GM12801 (cell line): Measurements from ENCODE around the gene LRRC32.

Experiments
- TF ChIP-seq, protein P1 (sequence below): IDR thresholded peaks from one replicate; pipeline ENCODE4 v1.5.1; 2011; ENCODE audit warnings: control low read depth; ENCODE audit not compliant: insufficient read length; ENCODE audit errors: extremely low read depth

The LRRC32 gene

DNA sequence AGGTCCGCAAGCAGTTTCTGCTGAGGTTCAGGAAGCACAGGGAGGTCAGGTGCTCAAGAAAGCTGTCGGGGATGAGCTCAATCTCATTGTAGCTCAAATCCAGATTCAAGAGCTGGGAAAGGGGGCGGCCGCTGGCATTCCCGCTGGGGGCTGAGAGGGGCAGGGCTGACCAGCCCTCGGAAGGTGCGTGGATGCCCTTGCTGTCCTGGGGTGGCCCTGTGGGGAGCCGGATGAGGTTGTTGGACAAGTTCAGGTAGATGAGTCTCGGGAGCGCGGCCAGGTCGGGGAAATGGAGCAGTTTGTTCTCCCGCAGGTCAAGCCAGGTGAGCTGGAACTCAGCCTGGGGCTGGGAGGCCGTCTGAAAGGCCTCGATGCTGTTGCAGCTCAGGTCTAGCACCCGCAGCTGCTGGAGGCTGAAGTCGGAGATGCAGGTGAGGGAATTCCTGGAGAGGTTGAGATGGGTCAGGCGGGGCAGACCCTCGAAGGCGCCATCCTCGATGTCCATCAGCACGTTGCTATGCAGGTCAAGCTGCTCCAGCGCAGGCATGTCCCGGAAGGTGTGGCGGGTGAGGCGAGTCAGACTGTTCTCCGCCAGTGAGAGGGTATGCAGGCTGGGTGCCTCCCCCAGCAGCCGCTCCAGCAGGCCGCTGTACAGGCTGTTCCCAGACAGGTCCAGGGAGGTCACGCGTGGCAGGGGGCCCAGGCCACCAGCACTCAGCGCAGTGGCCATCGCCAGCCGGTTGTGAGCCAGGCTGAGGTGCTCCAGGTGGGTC is 9.8 kb downstream of the LRRC32 start:
- TF ChIP-seq, protein P1, sequence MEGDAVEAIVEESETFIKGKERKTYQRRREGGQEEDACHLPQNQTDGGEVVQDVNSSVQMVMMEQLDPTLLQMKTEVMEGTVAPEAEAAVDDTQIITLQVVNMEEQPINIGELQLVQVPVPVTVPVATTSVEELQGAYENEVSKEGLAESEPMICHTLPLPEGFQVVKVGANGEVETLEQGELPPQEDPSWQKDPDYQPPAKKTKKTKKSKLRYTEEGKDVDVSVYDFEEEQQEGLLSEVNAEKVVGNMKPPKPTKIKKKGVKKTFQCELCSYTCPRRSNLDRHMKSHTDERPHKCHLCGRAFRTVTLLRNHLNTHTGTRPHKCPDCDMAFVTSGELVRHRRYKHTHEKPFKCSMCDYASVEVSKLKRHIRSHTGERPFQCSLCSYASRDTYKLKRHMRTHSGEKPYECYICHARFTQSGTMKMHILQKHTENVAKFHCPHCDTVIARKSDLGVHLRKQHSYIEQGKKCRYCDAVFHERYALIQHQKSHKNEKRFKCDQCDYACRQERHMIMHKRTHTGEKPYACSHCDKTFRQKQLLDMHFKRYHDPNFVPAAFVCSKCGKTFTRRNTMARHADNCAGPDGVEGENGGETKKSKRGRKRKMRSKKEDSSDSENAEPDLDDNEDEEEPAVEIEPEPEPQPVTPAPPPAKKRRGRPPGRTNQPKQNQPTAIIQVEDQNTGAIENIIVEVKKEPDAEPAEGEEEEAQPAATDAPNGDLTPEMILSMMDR: no peak

DNA sequence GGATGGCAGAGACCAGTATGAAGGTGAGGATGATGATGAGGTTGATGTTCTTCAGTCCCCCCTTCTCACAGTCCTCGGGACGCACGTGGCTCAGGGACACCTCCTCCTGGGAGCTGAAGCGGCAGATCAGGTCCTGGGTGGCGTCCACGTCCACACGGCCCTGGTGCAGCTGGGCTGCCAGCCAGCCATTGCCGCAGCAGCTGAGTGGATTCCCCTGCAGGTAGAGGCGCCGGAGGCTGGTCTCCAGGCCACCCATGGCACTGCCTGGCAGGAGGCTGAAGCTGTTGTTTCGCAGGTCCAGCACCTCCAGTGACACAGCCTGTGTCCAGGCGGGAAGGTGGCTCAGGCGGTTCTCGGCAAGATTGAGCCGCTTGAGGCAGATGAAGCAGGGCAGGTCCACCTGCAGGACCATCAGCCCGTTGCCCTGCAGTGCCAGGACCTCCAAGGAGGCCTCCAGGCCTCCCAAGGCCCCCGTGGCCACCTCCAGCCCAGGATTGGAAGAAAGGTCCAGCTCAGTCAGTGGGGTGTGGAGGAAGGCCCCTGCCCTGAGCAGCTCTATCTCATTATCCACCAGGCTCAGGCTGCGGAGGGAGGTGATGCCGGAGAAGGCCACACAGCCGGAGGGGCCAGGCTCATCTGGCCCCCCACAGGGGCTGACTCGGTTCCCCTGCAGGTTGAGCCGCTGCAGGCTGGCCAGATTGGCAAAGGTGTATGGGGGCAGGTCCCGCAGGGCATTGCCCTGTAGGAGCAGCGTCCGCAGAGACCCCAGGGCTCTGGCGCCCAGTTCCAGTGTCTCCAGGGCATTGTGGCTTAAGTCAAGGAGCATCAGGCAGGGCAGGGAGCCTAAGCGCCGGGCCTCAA is 10.6 kb downstream of the LRRC32 start:
- TF ChIP-seq, protein P1: no peak

DNA sequence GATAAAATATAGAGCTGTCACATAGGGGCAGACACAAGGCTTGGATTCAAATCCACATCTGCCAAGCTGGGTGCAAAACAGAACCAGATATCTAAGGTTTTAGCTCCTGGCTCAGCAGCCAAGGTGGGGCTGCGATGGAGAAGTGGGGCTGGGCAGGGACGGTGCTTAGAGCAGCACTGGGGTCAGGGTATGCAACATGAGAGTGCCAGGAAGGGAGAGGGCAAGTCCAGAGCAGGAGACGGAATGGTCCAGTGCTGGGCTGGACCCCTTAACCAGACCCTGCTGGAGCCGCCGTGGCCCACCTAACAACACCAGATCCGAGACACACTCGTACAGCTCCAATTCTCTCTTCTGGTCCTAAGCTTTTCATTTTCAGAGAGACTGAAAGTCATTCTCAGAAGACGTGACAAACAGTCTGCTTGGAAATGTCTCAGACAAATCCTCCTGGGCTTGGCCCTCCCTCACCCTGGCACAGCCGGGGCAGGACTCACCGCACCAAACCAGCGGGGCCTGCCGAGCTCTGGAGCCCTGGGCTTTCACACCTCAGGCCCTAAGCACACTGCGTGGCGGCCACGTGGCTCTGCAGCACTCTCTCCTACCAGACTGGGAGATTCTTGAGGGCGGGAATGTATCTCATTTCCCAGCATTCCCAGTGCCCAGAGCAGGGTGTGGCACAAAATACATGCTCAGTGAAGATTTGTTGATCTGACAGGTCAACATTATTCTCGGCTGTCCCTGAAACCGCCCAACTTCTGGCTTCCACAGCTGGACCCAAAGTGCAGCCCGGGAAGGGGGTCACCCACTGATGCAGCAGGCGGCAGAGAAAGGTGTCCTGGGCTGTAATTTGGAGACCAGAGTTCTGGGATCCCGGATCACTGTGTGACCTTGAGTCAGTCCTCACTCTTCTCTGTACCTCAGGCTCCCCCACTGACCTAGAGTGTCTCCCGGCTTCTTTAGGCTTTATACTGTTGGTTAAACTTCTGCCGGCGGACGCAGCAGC is 11.6 kb downstream of the LRRC32 start:
- TF ChIP-seq, protein P1: no peak

DNA sequence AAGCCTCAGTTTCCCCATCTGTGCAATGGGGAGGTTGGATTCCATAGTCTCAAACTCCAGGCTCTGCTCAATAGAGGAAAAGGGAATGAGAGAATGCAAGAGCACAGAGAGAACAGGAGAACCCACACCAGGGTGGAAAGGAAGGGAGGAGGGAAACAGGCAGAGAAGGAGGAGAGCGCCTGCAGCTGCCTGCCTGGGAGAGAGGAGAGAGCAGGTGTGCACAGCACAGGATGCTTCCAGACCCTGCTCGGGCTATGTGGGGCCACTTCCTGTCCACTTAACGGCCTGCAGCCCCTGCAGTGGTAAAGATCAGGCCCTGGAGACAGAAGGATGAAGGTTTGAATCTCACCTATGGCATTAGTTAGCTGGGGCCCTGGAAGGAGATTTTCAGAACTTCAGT is 12.3 kb downstream of the LRRC32 start:
- TF ChIP-seq, protein P1: no peak

DNA sequence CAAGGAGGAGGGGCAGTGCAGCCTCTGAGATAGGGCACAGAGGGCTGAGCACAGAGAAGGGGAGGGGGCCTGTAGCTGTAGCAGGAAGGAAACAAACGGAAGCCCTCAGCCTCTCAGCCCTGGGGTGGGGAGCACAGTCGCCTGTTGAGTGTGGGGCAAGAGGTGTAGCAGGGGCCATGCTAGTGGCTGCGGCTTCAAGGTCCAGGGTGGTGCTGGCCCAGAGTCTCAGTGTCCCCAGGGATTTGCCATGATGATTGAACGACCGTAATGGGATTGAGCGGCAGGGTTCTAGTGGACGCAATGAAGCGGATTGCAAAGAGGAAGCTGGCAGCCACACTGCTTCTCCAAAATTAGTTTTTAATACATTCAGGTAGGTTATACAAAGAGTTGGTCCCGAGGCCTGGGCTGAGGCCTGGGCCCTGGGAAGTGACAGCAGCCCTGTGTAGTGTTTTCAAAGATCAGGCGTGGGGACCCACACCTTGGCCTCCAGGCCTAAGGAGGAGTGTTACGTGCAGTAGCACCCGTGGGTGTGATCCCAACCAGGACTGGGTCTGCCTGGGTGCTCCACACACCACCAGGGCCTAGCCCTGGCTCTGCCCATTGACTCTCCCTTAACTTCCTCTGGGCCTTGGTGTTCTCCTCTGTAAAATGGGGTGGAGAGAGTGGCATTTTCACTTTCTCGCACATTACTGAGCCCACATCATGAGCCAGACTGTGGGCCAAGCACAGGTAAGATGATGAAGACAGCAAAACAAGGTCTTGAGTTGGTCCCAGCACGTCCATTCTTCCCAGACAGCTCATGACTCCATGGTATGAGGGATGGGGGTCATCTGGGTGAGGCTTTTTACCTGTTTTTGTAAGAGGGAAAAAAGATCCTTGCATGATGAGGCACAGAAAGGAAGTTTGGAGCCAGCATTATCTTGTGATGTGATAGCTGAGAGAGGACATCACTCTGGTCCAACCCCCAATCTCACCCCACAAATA is 13.1 kb downstream of the LRRC32 start:
- TF ChIP-seq, protein P1: no peak

DNA sequence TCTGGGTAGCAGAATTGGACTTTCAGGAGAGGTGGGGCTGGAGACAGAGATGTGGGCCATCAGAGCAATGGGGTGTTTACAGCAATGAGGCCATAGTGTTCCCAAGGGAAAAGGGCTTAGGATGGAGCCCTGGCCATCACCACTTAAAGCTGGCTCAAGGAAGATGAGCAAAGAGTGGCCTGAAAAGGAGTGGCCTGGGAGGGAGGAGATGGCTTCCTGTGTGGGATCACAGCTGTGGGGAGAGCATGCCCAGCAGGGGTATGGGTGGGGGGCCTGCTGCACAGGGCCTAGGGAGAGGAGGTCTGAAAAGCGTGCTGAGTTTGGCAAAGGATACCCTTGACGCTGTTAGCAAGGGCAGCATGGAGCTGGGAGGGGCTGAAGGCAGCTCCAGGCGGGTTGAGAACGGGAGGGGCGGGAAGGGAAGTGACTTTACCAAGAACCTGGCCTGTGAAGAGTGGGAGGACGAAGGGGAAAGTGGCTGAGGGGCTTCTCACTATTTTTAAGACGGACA is 13.9 kb downstream of the LRRC32 start:
- TF ChIP-seq, protein P1: no peak
